NCI-H1436 treated with DMSO at 0.1 percent for 48 hours (cell line): ENCODE results near the gene POLK.
"Not testable (repeated sequence)": the region's sequence is repeated elsewhere in the genome, so short reads cannot be mapped to it uniquely, and the experiment has no call there.

ENCODE experiments used
- DNase-seq: peaks from one replicate; lab custom pipeline; 2025; lab: John Stamatoyannopoulos, UW

Gene POLK

GRCh38 chr5:75510836-75511434 is 756 bp upstream of the POLK start:
- DNase-seq, result no peak

DNA sequence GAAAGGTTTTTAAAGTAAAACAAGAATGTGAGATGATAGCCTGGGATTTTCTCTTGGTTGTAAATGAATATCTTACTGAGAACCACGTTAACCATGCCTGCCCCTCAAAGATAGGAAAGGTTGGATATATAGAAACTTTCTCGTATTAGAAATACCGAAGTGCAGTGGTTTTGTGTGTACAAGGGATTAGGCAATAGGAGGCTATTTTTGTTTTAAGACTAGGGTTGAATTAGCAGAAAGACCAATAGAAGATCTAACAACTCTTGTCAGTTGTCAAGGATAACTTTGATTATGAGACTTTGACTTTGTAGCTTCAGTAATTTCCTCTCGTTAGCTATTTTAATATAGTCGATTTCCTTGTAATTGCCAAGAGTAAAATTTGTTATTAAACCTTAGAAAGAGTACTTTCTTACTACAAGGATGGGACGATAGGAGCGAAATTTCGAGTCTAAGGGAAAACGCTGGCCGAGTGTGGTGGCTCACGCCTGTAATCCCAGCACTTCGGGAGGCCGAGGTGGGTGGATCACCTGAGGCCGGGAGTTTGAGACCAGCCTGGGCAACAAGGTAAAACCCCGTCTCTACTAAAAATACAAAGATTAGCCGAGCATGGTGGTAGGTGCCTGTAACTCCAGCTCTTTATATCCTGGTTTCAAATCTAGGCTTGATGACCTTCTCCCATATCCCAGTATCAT is 838 bp downstream of the POLK start:
- DNase-seq, result no peak

- DNase-seq, result no peak
These were observed 2.1 kb downstream of the POLK start for GRCh38 chr5:75513841-75514240.

DNA sequence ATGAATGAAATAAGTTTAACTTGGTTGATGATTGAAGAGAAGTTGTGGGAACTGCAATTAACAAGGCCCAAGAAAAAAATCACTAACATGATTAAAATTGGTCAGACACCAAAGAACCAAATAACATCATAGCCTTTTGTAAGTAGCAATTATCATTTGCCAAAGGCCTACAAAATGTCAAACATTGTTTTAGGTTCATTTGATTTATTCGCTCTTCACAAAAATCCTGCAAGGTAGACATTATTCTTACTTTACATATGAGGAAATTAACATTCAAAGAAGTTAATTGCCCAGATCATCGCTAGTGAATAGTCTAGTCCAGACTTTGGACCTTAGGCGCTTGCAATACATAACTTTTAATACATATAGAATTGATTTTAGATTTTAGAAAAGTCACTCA is 2.6 kb downstream of the POLK start:
- DNase-seq, result no peak

GRCh38 chr5:75519761-75520160 is 8.1 kb downstream of the POLK start:
- DNase-seq, result no peak

- DNase-seq, result no peak
These were observed 9.5 kb downstream of the POLK start for GRCh38 chr5:75521195-75521594.

DNA sequence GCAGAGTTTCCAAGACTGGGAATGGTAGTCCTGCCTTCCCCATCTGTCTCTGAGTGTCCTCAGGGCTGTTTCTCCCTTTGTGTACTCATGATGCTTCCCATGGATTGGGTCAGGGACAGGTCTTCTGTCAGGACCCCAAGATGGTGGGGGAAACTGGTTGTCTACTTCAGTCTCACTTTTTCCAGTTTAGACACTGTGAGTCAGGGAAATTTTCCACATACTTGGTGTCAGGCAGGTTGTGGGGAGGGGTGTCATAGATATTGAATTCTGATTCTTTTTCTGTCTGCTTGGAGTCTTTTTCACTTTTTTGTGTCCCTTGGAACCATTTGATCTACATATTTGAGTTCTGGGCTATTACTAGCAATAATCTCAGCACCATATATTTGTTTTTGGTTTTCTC is 10.3 kb downstream of the POLK start:
- DNase-seq, result no peak

DNA sequence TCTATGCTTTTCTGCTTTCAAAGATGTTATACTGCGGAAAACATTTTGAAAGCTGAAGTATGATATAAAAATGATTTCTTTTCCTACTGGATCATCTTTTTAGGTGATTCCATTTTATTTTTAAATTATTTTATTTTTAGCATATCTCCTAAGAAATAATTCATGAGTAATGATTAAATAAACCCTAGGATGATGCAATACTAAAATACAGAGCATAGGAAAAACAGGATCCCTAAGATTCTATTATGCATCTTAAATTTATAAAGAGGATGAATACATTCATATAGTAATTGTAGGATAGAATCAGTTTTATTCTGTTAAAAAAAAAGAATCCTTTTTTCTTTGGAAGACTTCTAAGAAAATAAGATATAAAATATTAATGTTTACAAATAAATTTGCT is 10.9 kb downstream of the POLK start:
- no peak for DNase-seq

- DNase-seq, result no peak
These were observed 11.6 kb downstream of the POLK start for GRCh38 chr5:75523275-75523674.

- DNase-seq, result no peak
These were observed 12.4 kb downstream of the POLK start for GRCh38 chr5:75524071-75524470.

GRCh38 chr5:75524591-75524990 is 12.9 kb downstream of the POLK start:
- no peak for DNase-seq

DNA sequence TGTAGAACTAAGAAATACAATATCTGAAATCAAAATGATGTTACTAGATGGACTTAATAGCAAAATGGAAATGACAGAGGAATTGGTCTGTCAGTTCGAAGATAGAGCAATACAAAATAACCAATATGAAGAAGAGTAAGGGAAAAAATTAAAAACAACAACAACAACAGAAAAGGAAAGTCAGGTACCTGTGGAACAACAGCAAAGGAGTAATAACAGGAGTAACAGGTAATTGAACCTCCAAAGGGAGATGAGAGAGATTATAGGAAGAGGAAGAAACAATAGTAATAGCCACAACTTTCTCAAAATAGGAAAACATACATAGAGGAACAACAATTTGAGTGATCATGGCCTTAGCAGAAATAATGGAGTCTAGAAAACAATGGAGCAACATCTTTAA is 13.7 kb downstream of the POLK start:
- no peak for DNase-seq

GRCh38 chr5:75526070-75526469 is 14.4 kb downstream of the POLK start:
- DNase-seq, result no peak

DNA sequence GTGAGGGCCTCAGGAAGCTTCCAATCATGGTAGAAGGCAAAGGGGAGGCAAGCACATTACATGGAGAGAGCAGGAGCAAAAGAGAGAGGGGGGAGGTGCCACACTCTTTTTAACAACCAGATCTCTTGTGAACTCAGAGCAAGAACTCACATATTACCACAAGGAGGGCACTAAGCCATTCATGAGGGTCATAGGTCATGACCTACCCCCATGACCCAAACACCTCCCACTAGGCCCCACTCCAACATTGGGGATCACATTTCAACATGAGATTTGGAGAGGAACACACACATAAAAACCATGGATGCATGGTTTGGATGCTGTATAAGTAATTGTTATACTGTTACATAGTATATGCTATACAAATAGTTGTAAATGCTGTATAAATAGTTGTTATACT is 17.5 kb downstream of the POLK start:
- no peak for DNase-seq

DNA sequence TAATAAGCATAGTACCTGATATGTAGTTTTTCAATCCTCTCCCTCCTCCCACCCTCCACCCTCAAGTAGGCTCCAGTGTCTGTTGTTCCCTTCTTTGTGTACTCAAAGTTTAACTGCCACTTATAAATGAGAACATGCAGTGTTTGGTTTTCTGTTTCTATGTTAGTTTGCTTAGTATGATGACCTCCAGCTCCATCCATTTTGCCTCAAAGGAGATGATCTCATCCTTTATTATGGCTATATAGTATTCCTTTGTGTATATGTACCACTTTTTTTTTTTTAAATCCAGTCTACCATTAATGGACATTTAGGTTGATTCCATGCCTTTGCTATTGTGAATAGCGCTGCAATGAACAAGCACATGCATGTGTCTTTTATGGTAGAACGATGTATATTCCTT is 20.5 kb downstream of the POLK start:
- no peak for DNase-seq

DNA sequence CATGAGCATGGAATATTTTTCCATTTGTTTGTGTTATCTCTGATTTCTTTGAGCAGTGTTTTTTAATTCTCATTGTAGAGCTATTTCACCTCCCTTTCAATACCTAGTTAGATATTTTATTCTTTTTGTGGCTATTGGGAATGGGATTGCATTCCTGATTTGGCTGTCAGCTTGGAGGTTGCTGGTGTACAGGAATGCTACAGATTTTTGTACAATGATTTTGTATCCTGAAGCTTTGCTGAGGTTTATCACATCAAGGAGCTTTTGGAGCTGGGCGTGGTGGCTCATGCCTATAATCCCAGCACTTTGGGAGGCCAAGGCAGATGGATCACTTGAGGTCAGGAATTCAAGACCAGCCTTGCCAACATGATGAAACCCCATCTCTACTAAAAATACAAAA is 22.0 kb downstream of the POLK start:
- DNase-seq, result not testable (repeated sequence)

- DNase-seq, result no peak
These were observed 23.0 kb downstream of the POLK start for GRCh38 chr5:75534734-75535133.

DNA sequence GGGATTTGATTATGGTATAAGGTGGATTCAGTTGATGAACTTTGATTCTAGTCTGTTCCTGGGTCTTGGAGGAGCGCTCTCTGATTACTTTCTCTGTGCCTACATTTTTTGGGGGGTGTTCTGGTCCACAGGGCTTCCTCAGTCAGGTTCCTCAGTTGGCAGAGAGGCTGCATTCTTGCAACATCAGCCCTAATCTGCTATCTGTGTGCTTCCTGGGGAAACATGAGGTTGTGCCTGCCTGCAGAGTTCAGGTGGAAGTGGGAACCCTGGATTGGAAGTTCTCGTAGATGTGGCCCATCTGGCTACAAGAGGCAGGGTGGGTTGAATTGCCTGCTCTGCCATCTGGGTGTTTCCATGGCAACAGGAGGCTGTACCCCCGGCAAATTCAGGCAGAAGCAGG is 24.5 kb downstream of the POLK start:
- no peak for DNase-seq

DNA sequence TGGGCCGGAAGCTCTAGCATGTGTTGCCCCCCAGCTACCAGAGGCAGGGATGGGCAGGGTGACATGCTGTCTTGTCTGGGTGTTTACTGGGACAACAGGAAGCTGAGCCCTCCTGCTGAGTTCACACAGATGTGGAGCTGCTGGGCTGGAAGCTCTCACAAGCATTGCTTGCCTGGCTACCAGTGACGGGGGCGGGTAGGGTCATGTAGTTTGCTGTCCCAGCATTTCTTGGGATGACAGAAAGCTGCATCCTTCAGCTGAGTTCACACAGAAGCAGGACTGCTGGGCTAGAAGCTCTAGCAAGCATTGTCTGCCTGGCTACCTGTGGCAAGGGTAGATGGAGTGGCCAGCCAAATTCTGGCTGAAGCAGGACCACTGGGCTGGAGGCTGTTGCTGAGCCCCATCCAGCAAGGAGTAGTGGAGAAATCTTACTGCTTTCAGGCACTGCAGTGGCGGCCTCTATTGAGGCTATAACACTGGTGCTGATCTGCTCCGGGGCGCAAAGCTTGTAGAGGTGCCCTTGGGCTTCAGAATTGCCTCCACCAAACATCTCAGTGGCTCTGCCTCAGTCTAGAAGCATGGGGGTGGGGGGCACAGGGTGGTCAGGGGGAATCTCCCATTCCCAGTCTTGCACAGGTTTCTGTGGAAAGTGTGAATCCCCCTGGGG is 25.1 kb downstream of the POLK start:
- no peak for DNase-seq

- DNase-seq, result no peak
These were observed 26.5 kb downstream of the POLK start for GRCh38 chr5:75538211-75538610.

DNA sequence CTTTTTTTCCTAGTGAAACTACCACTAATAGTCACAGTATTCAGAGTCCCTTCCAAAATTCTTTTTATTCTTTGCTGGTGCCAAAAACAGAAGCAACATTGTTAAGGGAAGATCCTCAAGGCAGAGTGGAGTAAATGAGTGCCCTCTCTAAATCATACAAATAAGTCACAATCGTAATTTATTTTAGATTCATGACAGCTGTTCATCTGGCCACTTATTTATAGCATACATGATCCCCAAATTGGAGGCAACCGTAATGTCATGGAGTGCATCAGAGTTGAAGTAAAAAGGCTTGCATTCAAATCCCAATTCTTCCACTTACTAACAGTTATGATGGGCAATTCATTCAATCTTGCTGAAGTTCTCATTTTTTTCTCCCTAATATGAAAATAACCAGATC is 33.4 kb downstream of the POLK start:
- no peak for DNase-seq

GRCh38 chr5:75546830-75547229 is 35.1 kb downstream of the POLK start:
- DNase-seq, result no peak

- DNase-seq, result no peak
These were observed 36.1 kb downstream of the POLK start for GRCh38 chr5:75547812-75548211.

- no peak for DNase-seq
These were observed 38.9 kb downstream of the POLK start for GRCh38 chr5:75550597-75550996.
